ENCODE data around the gene CRY2. TPM values are rescaled to one million over a fixed set of nuclear protein-coding genes. Genes with fewer than 3 reads are reported as not detected.
"Not testable (repeated sequence)": the region's sequence is repeated elsewhere in the genome, so short reads cannot be mapped to it uniquely, and the experiment has no call there.

CRY2 gene
- total and polyA plus RNA-seq, 3 experiments from 2014 or later: 16.6 to 27.1 (median 17.8) TPM

DNA sequence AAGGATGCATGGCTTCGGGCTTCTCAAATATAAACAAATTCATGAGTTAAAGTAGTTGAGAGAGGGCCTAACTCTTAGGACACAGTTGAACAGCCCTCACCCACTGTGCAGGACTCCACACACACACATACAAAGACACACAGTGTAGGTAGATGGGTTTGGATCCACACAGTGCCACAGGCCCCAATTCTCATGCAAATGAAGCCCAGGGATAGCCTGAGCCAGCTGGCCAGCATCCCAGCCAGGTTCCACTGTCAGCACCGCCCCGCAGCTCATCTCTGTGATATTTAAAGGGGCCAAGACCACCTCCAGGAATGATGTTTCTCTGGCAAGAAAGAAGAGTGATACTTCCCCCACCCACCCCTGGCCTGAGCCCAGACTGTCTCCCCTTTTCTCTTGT lies 30.7 kb upstream of the CRY2 start:
- no peak overlapping the region for H3K4me3 ChIP-seq (ENCODE audit: low read length)
- H3K9me3 Mint-ChIP-seq: peaks cover 0 to 2% (median 0%) of the 10 kb centered on the region in 5 donors
- H3K27me3 Mint-ChIP-seq: peaks cover 2 to 6% of the 10 kb centered on the region in 2 donors
- ChIA-PET POLR2A (no interaction called here), CTCF (interaction anchor here (2.3 kb wide), 1 partner anchor 26 kb away, joined by 5 read pairs; no protein-coding TSS in a partner anchor)
- no peak overlapping the region for H3K4me3 Mint-ChIP-seq
- H3K4me1 Mint-ChIP-seq: no peaks in the 10 kb centered on the region
- no peaks in the 10 kb centered on the region for H3K9me3 ChIP-seq (ENCODE audit: low read length)
- peaks cover 0 to 12% (median 0%) of the 10 kb centered on the region in 3 donors for H3K36me3 Mint-ChIP-seq
- H3K27ac ChIP-seq (ENCODE audit: low read depth, low read length): no peak overlapping the region
- H3K27ac Mint-ChIP-seq: no peak overlapping the region
- no peaks in the 10 kb centered on the region for H3K27me3 ChIP-seq (ENCODE audit: insufficient read depth, low read length, poor library complexity, severe bottlenecking)
- peaks cover 6% of the 10 kb centered on the region for H3K36me3 ChIP-seq (ENCODE audit: insufficient read depth, low read length)
- no peaks in the 10 kb centered on the region for H3K4me1 ChIP-seq (ENCODE audit: insufficient read depth, low read length)
- DNase-seq: no peak

DNA sequence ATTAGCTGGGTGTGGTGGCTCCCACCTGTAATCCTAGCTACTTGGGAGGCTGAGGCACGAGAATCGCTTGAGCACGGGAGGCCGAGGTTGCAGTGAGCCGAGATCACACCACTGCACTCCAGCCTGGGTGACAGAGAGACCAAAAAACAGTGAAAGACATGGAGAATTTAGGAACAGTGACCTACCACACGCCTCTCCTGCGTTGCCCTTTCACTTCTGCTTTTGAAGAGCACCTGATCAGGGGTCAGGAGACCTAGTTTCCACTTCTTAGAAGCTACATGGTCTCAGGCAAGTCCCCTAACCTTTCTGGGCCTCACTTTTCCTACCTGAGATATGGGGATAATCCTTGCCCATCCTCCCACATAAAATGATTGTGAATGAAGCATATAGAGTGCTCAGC lies 30.1 kb upstream of the CRY2 start:
- no peak overlapping the region for H3K27ac Mint-ChIP-seq
- CTCF ChIA-PET: interaction anchor here (1.0 to 2.3 kb wide), 2 partner anchors 10 to 26 kb away, joined by 3 to 5 read pairs; no protein-coding TSS in a partner anchor
- peaks cover 2 to 6% of the 10 kb centered on the region in 2 donors for H3K27me3 Mint-ChIP-seq
- H3K36me3 Mint-ChIP-seq: peaks cover 0 to 6% (median 0%) of the 10 kb centered on the region in 3 donors
- Histone ChIP-seq H3K36me3 (ENCODE audit: insufficient read depth, low read length) (peaks cover under 1% of the 10 kb centered on the region), H3K4me1 (ENCODE audit: insufficient read depth, low read length) (no peaks in the 10 kb centered on the region), H3K27ac (ENCODE audit: low read depth, low read length) (no peak overlapping the region), H3K4me3 (ENCODE audit: low read length) (no peak overlapping the region), H3K9me3 (ENCODE audit: low read length) (no peaks in the 10 kb centered on the region), H3K27me3 (ENCODE audit: insufficient read depth, low read length, poor library complexity, severe bottlenecking) (no peaks in the 10 kb centered on the region)
- DNase-seq: no peak
- no peaks in the 10 kb centered on the region for H3K4me1 Mint-ChIP-seq
- no peak overlapping the region for H3K4me3 Mint-ChIP-seq
- H3K9me3 Mint-ChIP-seq: peaks cover 0 to 2% (median 0%) of the 10 kb centered on the region in 5 donors
- POLR2A ChIA-PET: no interaction called here

DNA sequence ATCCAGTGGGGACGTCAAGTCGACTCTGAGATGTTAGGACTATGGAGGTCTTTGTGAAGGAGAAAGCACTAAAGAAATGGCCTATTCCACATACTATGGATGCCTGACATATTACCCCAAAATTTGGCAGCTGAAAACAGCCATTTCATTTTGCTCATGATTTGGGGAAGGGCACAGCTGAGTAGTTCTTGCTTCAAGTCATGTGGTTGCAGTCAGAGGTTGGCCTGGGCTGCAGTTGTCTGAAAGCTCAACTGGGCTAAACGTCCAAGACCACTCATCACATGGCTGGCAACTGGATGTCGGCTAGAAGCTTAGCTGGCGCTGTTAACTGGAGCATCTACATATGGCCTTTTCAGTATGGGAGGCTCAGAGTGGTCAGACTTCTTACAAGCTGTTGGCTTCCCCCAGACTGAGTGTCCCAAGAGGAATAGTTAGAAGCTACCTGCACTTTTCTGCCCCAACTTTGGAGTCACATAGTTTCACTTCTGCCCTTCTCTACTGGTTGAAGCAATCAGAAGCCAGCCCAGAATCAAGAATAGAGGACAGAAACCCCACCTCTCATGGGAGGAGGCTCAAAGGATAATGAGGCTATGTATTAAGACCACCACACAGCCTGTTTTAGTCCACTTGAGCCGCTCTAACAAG lies 28.2 kb upstream of the CRY2 start:
- no peak for DNase-seq
- no peak overlapping the region for H3K27ac Mint-ChIP-seq
- H3K4me1 Mint-ChIP-seq: no peaks in the 10 kb centered on the region
- Histone ChIP-seq H3K36me3 (ENCODE audit: insufficient read depth, low read length) (no peaks in the 10 kb centered on the region), H3K9me3 (ENCODE audit: low read length) (no peaks in the 10 kb centered on the region), H3K27ac (ENCODE audit: low read depth, low read length) (no peak overlapping the region), H3K4me3 (ENCODE audit: low read length) (no peak overlapping the region), H3K4me1 (ENCODE audit: insufficient read depth, low read length) (no peaks in the 10 kb centered on the region), H3K27me3 (ENCODE audit: insufficient read depth, low read length, poor library complexity, severe bottlenecking) (no peaks in the 10 kb centered on the region)
- ChIA-PET POLR2A (no interaction called here), CTCF (interaction anchor here (0.9 kb wide), 1 partner anchor 10 kb away, joined by 3 read pairs; no protein-coding TSS in a partner anchor)
- H3K4me3 Mint-ChIP-seq: no peak overlapping the region
- no peaks in the 10 kb centered on the region for H3K36me3 Mint-ChIP-seq
- H3K9me3 Mint-ChIP-seq: peaks cover 0 to 2% (median 0%) of the 10 kb centered on the region in 5 donors
- H3K27me3 Mint-ChIP-seq: peaks cover 4 to 6% of the 10 kb centered on the region in 2 donors

DNA sequence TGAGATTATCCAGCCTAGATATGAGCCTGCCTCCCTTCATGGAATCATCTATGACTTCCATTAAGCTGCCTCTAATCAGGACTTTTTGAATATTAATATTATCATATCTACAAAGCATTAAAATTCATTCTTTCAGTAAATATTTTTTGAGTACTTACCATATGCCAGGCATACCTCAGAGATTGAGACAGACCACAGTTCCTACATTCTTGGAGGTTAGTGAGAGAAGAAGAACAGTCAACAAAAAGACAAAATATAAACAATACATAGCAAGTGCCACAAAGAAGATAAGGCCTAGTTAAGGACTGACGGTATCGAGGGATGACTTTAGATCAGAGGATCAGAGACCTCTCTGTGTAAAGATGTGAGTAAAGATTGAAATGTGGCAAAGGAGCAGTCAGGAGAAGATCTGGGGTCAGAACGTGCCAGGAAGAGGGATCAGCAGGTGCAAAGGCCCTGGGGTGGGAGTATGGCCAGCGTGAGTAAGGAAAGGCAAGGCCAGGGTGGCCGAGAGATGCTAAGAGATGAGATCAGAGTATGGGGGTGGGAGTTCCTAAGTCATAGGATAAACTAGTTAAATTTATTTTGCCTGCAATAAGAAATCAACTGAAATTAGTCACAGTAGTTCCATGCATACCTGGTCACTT lies 26.9 kb upstream of the CRY2 start:
- Histone ChIP-seq H3K27ac (ENCODE audit: low read depth, low read length) (no peak overlapping the region), H3K4me3 (ENCODE audit: low read length) (no peak overlapping the region), H3K9me3 (ENCODE audit: low read length) (no peaks in the 10 kb centered on the region), H3K4me1 (ENCODE audit: insufficient read depth, low read length) (no peaks in the 10 kb centered on the region), H3K27me3 (ENCODE audit: insufficient read depth, low read length, poor library complexity, severe bottlenecking) (no peaks in the 10 kb centered on the region), H3K36me3 (ENCODE audit: insufficient read depth, low read length) (no peaks in the 10 kb centered on the region)
- DNase-seq: no peak
- Mint-ChIP-seq H3K4me3 (no peak overlapping the region), H3K4me1 (no peaks in the 10 kb centered on the region), H3K36me3 (no peaks in the 10 kb centered on the region), H3K27ac (no peak overlapping the region), H3K27me3 (peaks cover 8 to 11% of the 10 kb centered on the region in 2 donors), H3K9me3 (peaks cover 0 to 2% (median 0%) of the 10 kb centered on the region in 5 donors)
- ChIA-PET CTCF (no interaction called here), POLR2A (no interaction called here)

DNA sequence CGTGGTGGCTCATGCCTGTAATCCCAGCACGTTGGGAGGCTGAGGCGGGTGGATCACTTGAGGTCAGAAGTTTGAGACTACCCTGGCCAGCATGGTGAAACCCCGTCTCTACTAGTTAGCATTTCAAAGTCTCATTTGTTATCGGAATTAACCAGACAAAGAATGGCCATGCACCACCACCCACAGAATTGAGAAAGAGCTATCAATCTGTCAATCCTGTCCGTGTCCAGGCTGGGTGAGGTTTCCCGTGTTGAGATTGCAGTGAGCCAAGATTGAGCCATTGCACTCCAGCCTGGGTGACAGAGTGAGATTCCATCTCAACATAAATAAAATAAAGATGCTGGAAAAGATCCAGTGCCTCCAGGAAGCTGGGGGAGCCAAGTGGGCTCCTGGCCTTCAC lies 20.8 kb upstream of the CRY2 start:
- H3K27me3 Mint-ChIP-seq: peaks cover 22 to 30% of the 10 kb centered on the region in 2 donors
- H3K27me3 ChIP-seq (ENCODE audit: insufficient read depth, low read length, poor library complexity, severe bottlenecking); H3K4me3 ChIP-seq (ENCODE audit: low read length); H3K9me3 ChIP-seq (ENCODE audit: low read length); H3K4me1 ChIP-seq (ENCODE audit: insufficient read depth, low read length); H3K4me3 Mint-ChIP-seq; H3K9me3 Mint-ChIP-seq; H3K27ac Mint-ChIP-seq; POLR2A ChIA-PET; H3K27ac ChIP-seq (ENCODE audit: low read depth, low read length); H3K4me1 Mint-ChIP-seq; H3K36me3 ChIP-seq (ENCODE audit: insufficient read depth, low read length); H3K36me3 Mint-ChIP-seq; DNase-seq: not testable (repeated sequence)
- CTCF ChIA-PET: interaction anchor here (0.7 to 1.6 kb wide), 3 partner anchors 9 to 55 kb away, joined by 3 read pairs; no protein-coding TSS in a partner anchor

DNA sequence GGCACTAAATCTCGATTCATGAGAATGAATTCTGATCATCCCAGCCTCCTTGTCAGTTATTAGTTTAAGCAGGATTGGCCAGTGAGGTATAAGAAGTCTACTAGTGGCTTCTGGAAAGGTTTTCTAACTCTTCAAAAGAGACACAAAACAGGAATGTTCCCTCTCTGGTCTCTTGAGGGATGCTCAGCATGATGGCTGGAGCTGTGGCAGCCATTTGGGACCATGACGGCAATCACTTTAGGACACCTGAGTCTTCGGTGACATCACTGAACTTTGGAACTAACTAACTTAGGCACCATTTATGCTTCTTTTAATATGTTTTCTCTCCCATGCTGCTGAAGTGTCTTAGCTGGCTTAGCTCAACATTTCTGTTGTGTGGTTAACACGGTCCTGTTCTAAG lies 20.2 kb upstream of the CRY2 start:
- CTCF ChIA-PET: interaction anchor here (0.9 kb wide), 1 partner anchor 10 kb away, joined by 3 read pairs; no protein-coding TSS in a partner anchor
- H3K27me3 Mint-ChIP-seq: peaks cover 24 to 30% of the 10 kb centered on the region in 2 donors
- no peak for DNase-seq
- H3K36me3 ChIP-seq (ENCODE audit: insufficient read depth, low read length): no peaks in the 10 kb centered on the region
- H3K4me3 Mint-ChIP-seq: no peak overlapping the region
- no peak overlapping the region for H3K27ac Mint-ChIP-seq
- no peak overlapping the region for H3K27ac ChIP-seq (ENCODE audit: low read depth, low read length)
- H3K4me3 ChIP-seq (ENCODE audit: low read length): no peak overlapping the region
- H3K4me1 Mint-ChIP-seq: no peaks in the 10 kb centered on the region
- no peaks in the 10 kb centered on the region for H3K4me1 ChIP-seq (ENCODE audit: insufficient read depth, low read length)
- H3K27me3 ChIP-seq (ENCODE audit: insufficient read depth, low read length, poor library complexity, severe bottlenecking): no peaks in the 10 kb centered on the region
- POLR2A ChIA-PET: no interaction called here
- H3K9me3 Mint-ChIP-seq: peaks cover 0 to 2% (median 0%) of the 10 kb centered on the region in 5 donors
- no peaks in the 10 kb centered on the region for H3K9me3 ChIP-seq (ENCODE audit: low read length)
- peaks cover 0 to 4% (median 0%) of the 10 kb centered on the region in 3 donors for H3K36me3 Mint-ChIP-seq

DNA sequence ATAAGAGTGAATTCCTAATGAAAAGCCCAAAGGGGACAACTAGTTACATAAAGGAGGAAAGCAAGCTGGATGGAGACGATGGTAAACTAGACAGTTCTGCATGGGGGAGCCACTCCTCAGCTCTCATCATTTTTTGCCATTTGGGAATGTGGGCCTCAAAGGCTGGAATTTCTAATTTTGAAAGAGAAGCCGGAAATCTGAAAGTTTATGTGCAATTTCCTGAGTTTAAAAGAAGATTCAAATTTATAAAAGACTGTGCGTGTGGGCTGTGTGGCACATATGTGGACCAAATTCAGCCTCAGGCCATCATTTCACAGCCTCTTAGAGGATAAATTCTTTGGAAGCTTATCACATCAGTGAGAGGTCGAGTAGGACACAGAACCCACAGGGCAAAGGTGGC lies 18.3 kb upstream of the CRY2 start:
- Histone ChIP-seq H3K27ac (ENCODE audit: low read depth, low read length) (no peak overlapping the region), H3K9me3 (ENCODE audit: low read length) (no peaks in the 10 kb centered on the region), H3K27me3 (ENCODE audit: insufficient read depth, low read length, poor library complexity, severe bottlenecking) (no peaks in the 10 kb centered on the region), H3K36me3 (ENCODE audit: insufficient read depth, low read length) (no peaks in the 10 kb centered on the region), H3K4me1 (ENCODE audit: insufficient read depth, low read length) (peaks cover 4% of the 10 kb centered on the region), H3K4me3 (ENCODE audit: low read length) (no peak overlapping the region)
- peaks cover 0 to 2% (median 0%) of the 10 kb centered on the region in 5 donors for H3K9me3 Mint-ChIP-seq
- H3K36me3 Mint-ChIP-seq: peaks cover 0 to 4% (median 0%) of the 10 kb centered on the region in 3 donors
- H3K4me3 Mint-ChIP-seq: no peak overlapping the region
- ChIA-PET CTCF (interaction anchor here (1.1 to 2.5 kb wide), 2 partner anchors 10 to 13 kb away, joined by 3 to 7 read pairs; no protein-coding TSS in a partner anchor), POLR2A (no interaction called here)
- H3K4me1 Mint-ChIP-seq: peaks cover 4 to 5% (median 4%) of the 10 kb centered on the region in 3 donors
- no peak for DNase-seq
- peak overlapping the region in 1 of 8 donors; percentile 29 for H3K27ac Mint-ChIP-seq
- peaks cover 24 to 30% of the 10 kb centered on the region in 2 donors for H3K27me3 Mint-ChIP-seq

DNA sequence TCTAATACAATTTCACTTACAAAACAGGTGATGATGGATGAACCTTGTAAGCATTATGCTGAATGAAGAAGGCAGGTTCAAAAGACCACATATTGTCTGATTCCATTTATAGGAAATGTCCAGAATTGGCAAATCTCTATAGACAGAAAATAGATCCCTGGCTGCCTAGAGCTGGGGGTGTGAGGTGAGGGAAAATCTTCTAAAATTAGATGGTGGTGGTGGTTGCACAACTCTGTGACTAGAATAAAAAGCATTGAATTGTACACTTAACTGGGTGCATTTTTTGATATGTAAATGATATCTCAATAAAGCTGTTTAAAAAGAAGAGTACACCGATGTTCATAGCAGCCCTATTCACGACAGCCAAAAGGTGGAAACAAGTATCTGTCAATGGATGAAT lies 16.7 kb upstream of the CRY2 start:
- H3K4me3 ChIP-seq (ENCODE audit: low read length): no peak overlapping the region
- Mint-ChIP-seq H3K27me3 (peaks cover 25 to 26% of the 10 kb centered on the region in 2 donors), H3K36me3 (peaks cover 0 to 4% (median 0%) of the 10 kb centered on the region in 3 donors), H3K9me3 (peaks cover 0 to 2% (median 0%) of the 10 kb centered on the region in 5 donors), H3K4me1 (peaks cover 9 to 11% (median 10%) of the 10 kb centered on the region in 3 donors), H3K27ac (no peak overlapping the region), H3K4me3 (no peak overlapping the region)
- H3K27me3 ChIP-seq (ENCODE audit: insufficient read depth, low read length, poor library complexity, severe bottlenecking): no peaks in the 10 kb centered on the region
- ChIA-PET CTCF (interaction anchor here (2.5 kb wide), 1 partner anchor 12 kb away, joined by 7 read pairs; no protein-coding TSS in a partner anchor), POLR2A (no interaction called here)
- no peaks in the 10 kb centered on the region for H3K36me3 ChIP-seq (ENCODE audit: insufficient read depth, low read length)
- H3K27ac ChIP-seq (ENCODE audit: low read depth, low read length): no peak overlapping the region
- peaks cover 12% of the 10 kb centered on the region for H3K4me1 ChIP-seq (ENCODE audit: insufficient read depth, low read length)
- no peaks in the 10 kb centered on the region for H3K9me3 ChIP-seq (ENCODE audit: low read length)
- DNase-seq: no peak

Data from CD8-positive, alpha-beta memory T cell (primary cell).